ENCODE data around the gene MCC. TPM values are rescaled to one million over a fixed set of nuclear protein-coding genes. Genes with fewer than 3 reads are reported as not detected.

MCC gene
- total RNA-seq, 1 experiment from 2014 or later, result 23.5 TPM

DNA sequence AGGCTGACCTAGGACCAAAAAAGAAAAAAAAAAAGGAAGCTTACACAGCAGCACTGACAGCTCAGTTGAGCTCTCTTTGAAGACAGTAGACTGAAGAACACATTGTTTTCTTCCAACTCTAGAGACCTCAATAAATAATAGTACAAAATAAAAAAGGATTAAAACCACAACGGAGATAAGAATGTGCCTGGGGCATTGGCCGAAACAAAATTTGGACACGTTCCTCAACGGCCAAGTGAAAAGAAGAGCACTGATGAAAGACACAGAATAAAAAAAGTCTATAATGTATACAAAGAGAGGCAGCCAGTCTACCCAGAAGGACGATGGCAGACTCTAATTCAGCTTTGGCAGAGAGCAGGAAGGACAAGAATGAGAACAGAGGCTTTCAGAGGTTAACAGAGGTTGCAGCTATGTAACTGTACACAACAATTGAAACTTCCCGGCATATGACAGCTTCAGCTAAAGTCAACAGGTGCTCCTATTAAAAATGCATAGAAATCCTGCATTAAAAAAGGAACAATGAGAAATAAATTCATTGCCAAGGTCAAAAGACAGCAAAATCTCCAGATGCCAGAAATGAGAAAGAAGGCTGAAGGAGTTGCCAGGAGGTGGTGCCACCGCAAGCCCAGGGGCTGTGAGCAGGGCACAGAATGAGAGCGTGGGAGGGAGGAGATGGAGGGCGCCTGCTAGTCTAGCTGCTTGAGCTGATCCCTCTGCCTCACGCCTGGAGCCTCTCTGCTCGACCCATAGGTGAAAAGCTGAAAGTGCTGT lies 397.7 kb downstream of the MCC start:
- ATAC-seq, result peak; percentile 78
- Mint-ChIP-seq H3K36me3 (no peaks in the 10 kb centered on the region), H3K4me1 (peaks cover 7% of the 10 kb centered on the region; the same call in 1 of the 2 replicates), H3K9me3 (no peaks in the 10 kb centered on the region), H3K4me3 (no peak overlapping the region), H3K27me3 (ENCODE audit: low read depth) (no peaks in the 10 kb centered on the region), H3K27ac (no peak overlapping the region)
- DNase-seq (ENCODE audit: low spot score), result no peak
- TF ChIP-seq EMX1 (CRISPR knock-in tag; IDR thresholded peaks at IDR 0.05), result no peak
- no peak for TF ChIP-seq FOXK1 (CRISPR knock-in tag; IDR thresholded peaks at IDR 0.05)
- TF ChIP-seq ZNF219 (CRISPR knock-in tag; IDR thresholded peaks at IDR 0.05; ENCODE audit: borderline replicate concordance), result no peak
- TF ChIP-seq, protein P1, sequence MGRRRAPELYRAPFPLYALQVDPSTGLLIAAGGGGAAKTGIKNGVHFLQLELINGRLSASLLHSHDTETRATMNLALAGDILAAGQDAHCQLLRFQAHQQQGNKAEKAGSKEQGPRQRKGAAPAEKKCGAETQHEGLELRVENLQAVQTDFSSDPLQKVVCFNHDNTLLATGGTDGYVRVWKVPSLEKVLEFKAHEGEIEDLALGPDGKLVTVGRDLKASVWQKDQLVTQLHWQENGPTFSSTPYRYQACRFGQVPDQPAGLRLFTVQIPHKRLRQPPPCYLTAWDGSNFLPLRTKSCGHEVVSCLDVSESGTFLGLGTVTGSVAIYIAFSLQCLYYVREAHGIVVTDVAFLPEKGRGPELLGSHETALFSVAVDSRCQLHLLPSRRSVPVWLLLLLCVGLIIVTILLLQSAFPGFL (CRISPR knock-in tag; IDR thresholded peaks at IDR 0.05; ENCODE audit: borderline replicate concordance), result no peak
- TF ChIP-seq ZNF121 (CRISPR knock-in tag; IDR thresholded peaks at IDR 0.05), result no peak
- TF ChIP-seq PRRX2 (CRISPR knock-in tag; IDR thresholded peaks at IDR 0.05), result no peak
- no peak for TF ChIP-seq RELA (CRISPR knock-in tag; IDR thresholded peaks at IDR 0.05; ENCODE audit: borderline replicate concordance)
- TF ChIP-seq, protein P2, sequence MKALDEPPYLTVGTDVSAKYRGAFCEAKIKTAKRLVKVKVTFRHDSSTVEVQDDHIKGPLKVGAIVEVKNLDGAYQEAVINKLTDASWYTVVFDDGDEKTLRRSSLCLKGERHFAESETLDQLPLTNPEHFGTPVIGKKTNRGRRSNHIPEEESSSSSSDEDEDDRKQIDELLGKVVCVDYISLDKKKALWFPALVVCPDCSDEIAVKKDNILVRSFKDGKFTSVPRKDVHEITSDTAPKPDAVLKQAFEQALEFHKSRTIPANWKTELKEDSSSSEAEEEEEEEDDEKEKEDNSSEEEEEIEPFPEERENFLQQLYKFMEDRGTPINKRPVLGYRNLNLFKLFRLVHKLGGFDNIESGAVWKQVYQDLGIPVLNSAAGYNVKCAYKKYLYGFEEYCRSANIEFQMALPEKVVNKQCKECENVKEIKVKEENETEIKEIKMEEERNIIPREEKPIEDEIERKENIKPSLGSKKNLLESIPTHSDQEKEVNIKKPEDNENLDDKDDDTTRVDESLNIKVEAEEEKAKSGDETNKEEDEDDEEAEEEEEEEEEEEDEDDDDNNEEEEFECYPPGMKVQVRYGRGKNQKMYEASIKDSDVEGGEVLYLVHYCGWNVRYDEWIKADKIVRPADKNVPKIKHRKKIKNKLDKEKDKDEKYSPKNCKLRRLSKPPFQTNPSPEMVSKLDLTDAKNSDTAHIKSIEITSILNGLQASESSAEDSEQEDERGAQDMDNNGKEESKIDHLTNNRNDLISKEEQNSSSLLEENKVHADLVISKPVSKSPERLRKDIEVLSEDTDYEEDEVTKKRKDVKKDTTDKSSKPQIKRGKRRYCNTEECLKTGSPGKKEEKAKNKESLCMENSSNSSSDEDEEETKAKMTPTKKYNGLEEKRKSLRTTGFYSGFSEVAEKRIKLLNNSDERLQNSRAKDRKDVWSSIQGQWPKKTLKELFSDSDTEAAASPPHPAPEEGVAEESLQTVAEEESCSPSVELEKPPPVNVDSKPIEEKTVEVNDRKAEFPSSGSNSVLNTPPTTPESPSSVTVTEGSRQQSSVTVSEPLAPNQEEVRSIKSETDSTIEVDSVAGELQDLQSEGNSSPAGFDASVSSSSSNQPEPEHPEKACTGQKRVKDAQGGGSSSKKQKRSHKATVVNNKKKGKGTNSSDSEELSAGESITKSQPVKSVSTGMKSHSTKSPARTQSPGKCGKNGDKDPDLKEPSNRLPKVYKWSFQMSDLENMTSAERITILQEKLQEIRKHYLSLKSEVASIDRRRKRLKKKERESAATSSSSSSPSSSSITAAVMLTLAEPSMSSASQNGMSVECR (CRISPR knock-in tag; IDR thresholded peaks at IDR 0.05; ENCODE audit: borderline replicate concordance), result no peak
- TF ChIP-seq, protein P3, sequence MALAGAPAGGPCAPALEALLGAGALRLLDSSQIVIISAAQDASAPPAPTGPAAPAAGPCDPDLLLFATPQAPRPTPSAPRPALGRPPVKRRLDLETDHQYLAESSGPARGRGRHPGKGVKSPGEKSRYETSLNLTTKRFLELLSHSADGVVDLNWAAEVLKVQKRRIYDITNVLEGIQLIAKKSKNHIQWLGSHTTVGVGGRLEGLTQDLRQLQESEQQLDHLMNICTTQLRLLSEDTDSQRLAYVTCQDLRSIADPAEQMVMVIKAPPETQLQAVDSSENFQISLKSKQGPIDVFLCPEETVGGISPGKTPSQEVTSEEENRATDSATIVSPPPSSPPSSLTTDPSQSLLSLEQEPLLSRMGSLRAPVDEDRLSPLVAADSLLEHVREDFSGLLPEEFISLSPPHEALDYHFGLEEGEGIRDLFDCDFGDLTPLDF (CRISPR knock-in tag; IDR thresholded peaks at IDR 0.05), result no peak
- TF ChIP-seq MYBL2 (CRISPR knock-in tag; IDR thresholded peaks at IDR 0.05), result no peak
- TF ChIP-seq ATF1 (CRISPR knock-in tag; IDR thresholded peaks at IDR 0.05), result no peak
- TF ChIP-seq, protein P4, sequence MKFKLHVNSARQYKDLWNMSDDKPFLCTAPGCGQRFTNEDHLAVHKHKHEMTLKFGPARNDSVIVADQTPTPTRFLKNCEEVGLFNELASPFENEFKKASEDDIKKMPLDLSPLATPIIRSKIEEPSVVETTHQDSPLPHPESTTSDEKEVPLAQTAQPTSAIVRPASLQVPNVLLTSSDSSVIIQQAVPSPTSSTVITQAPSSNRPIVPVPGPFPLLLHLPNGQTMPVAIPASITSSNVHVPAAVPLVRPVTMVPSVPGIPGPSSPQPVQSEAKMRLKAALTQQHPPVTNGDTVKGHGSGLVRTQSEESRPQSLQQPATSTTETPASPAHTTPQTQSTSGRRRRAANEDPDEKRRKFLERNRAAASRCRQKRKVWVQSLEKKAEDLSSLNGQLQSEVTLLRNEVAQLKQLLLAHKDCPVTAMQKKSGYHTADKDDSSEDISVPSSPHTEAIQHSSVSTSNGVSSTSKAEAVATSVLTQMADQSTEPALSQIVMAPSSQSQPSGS (CRISPR knock-in tag; IDR thresholded peaks at IDR 0.05; ENCODE audit: borderline replicate concordance, low read depth), result no peak
- no peak for TF ChIP-seq FOXP1 (CRISPR knock-in tag; IDR thresholded peaks at IDR 0.05; ENCODE audit: borderline replicate concordance)
- TF ChIP-seq, protein P5, sequence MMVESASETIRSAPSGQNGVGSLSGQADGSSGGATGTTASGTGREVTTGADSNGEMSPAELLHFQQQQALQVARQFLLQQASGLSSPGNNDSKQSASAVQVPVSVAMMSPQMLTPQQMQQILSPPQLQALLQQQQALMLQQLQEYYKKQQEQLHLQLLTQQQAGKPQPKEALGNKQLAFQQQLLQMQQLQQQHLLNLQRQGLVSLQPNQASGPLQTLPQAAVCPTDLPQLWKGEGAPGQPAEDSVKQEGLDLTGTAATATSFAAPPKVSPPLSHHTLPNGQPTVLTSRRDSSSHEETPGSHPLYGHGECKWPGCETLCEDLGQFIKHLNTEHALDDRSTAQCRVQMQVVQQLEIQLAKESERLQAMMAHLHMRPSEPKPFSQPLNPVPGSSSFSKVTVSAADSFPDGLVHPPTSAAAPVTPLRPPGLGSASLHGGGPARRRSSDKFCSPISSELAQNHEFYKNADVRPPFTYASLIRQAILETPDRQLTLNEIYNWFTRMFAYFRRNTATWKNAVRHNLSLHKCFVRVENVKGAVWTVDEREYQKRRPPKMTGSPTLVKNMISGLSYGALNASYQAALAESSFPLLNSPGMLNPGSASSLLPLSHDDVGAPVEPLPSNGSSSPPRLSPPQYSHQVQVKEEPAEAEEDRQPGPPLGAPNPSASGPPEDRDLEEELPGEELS (CRISPR knock-in tag; IDR thresholded peaks at IDR 0.05), result no peak
- TF ChIP-seq SMAD3 (CRISPR knock-in tag; IDR thresholded peaks at IDR 0.05; ENCODE audit: borderline replicate concordance), result no peak
- CTCF ChIA-PET, result interaction anchor here (1.0 to 1.3 kb wide), 2 partner anchors 239 to 250 kb away, joined by 3 read pairs; no protein-coding TSS in a partner anchor
- POLR2A ChIA-PET, result no interaction called here
